HFF-Myc (cell line): ENCODE data around the gene LNX1.
A peak's percentile ranks its signal among the peaks of the same experiment; 100 is the strongest.

ENCODE experiments used
- DNase-seq: peaks from one replicate; pipeline ENCODE4 v3.0.0-alpha.2; 2011; ENCODE audit warnings: low read depth; ENCODE audit errors: extremely low read depth
- H3K4me3 ChIP-seq: replicated peaks from 2 replicates; pipeline ENCODE4 v1.5.1; 2011; ENCODE audit warnings: low read depth, mild to moderate bottlenecking, control low read depth, low read length
- CTCF ChIP-seq: IDR thresholded peaks from 2 replicates; pipeline ENCODE4 v1.5.1; 2012; ENCODE audit warnings: mild to moderate bottlenecking, low read depth, low read length, control low read depth; ENCODE audit errors: missing control alignments

LNX1 gene

GRCh38 chr4:53494851-53495250, 96.4 kb downstream of the LNX1 start:
- TF ChIP-seq CTCF = no peak
- no peak overlapping the region for H3K4me3 ChIP-seq
- DNase-seq = no peak

- H3K4me3 ChIP-seq = no peak overlapping the region
- DNase-seq = peak; percentile 88
- peak; percentile 72 for TF ChIP-seq CTCF
Measured at GRCh38 chr4:53490965-53491622, 100.2 kb downstream of the LNX1 start.

GRCh38 chr4:53490161-53490956, 100.9 kb downstream of the LNX1 start:
- TF ChIP-seq CTCF = no peak
- H3K4me3 ChIP-seq = no peak overlapping the region
- DNase-seq = peak; percentile 33

GRCh38 chr4:53489279-53489889, 101.9 kb downstream of the LNX1 start:
- H3K4me3 ChIP-seq = no peak overlapping the region
- DNase-seq = no peak
- TF ChIP-seq CTCF = no peak

GRCh38 chr4:53487766-53488165, 103.5 kb downstream of the LNX1 start:
- no peak overlapping the region for H3K4me3 ChIP-seq
- no peak for TF ChIP-seq CTCF
- no peak for DNase-seq

- no peak for DNase-seq
- TF ChIP-seq CTCF = no peak
- H3K4me3 ChIP-seq = no peak overlapping the region
Measured at GRCh38 chr4:53485658-53486040, 105.6 kb downstream of the LNX1 start.
